ENCODE measurements around the gene NEURL2. TPM values are rescaled to one million over a fixed set of nuclear protein-coding genes. Genes with fewer than 3 reads are reported as not detected.

Gene NEURL2
- total RNA-seq, 2 donors from 2014 or later, result 19.7 to 78.7 TPM

DNA sequence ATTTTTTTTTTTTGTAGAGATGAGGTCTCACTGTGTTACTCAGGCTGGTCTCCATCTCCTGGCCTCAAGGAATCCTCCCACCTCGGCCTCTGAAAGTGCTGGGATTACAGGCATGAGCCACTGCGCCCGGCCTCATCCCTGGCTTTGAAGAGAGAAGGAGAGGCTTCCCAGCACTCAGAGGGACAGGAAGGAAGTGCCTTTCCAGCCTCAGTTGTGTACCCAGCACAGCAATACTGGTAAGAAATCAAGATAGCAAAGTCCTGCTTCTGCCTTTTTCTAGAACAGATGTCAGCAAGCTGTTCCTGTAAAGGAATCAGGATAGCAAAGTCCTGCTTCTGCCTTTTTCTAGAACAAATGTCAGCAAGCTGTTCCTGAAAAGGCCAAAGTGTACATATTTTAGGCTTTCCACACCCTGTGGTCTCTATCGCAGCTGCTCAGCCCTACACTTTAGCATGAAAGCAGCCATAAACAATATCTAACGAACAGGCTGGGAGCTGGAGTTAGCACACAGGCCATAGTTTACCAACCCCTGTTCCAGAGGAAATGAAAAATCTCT is 27.3 kb upstream of the NEURL2 start:
- Histone ChIP-seq H3K27ac (peak overlapping the region in 1 of 2 donors; percentile 46), H3K4me3 (no peak overlapping the region), H3K36me3 (no peaks in the 10 kb centered on the region), H3K27me3 (replicated peaks; ENCODE audit: insufficient read depth) (no peaks in the 10 kb centered on the region), H3K9me3 (no peaks in the 10 kb centered on the region), H3K4me1 (ENCODE audit: control insufficient read depth in 1 of 2, low read depth in 2 of 2) (peaks cover 0 to 10% of the 10 kb centered on the region in 2 donors)
- DNase-seq (ENCODE audit: low spot score) (no peak), ATAC-seq (ENCODE audit: insufficient number of reproducible peaks, low FRiP score, low read depth) (no peak)
- TF ChIP-seq, protein P1, sequence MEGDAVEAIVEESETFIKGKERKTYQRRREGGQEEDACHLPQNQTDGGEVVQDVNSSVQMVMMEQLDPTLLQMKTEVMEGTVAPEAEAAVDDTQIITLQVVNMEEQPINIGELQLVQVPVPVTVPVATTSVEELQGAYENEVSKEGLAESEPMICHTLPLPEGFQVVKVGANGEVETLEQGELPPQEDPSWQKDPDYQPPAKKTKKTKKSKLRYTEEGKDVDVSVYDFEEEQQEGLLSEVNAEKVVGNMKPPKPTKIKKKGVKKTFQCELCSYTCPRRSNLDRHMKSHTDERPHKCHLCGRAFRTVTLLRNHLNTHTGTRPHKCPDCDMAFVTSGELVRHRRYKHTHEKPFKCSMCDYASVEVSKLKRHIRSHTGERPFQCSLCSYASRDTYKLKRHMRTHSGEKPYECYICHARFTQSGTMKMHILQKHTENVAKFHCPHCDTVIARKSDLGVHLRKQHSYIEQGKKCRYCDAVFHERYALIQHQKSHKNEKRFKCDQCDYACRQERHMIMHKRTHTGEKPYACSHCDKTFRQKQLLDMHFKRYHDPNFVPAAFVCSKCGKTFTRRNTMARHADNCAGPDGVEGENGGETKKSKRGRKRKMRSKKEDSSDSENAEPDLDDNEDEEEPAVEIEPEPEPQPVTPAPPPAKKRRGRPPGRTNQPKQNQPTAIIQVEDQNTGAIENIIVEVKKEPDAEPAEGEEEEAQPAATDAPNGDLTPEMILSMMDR (IDR thresholded peaks at IDR 0.05), result no peak

DNA sequence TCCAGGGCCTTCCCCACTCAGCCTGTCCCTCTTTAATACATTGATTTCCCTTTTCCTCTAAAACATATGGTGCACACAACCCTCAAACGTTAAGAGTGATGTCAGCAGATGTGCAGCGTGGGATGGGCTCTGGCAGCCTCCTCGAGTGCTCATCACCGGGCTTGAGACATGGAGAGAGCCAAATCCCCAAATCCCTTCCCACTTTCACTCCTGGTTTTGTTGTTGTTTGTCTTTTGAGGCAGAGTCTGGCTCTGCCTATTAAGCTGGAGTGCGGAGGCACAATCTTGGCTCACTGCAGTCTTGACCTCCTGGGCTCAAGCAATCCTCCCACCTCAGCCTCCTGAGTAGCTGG is 26.8 kb upstream of the NEURL2 start:
- TF ChIP-seq, protein P1 (IDR thresholded peaks at IDR 0.05), result no peak
- Histone ChIP-seq H3K9me3 (no peaks in the 10 kb centered on the region), H3K4me3 (no peak overlapping the region), H3K27me3 (replicated peaks; ENCODE audit: insufficient read depth) (no peaks in the 10 kb centered on the region), H3K27ac (peak overlapping the region in 1 of 2 donors; percentile 46), H3K36me3 (no peaks in the 10 kb centered on the region), H3K4me1 (ENCODE audit: control insufficient read depth in 1 of 2, low read depth in 2 of 2) (peaks cover 0 to 11% of the 10 kb centered on the region in 2 donors)
- DNase-seq (ENCODE audit: low spot score), result no peak
- ATAC-seq (ENCODE audit: insufficient number of reproducible peaks, low FRiP score, low read depth), result no peak

DNA sequence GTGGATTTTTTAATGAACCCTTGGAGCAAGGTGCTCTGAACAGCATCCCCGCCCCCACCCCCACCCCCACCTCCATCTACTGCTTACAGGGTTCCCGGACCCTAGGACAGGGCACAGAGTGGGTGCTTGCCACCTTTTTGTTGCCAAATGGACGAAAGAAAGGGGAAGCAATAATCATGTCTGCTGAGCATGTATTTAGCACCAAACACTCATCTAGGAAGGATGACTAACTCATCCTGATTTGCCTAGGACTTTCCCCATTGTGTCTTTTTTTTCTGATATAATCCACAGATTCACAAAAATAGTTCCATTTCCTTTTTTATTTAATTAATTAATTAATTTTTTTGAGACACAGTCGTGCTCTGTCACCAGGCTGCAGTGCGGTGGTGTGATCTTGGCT is 22.1 kb upstream of the NEURL2 start:
- DNase-seq (ENCODE audit: low spot score), result no peak
- Histone ChIP-seq H3K27ac (no peak overlapping the region), H3K4me1 (ENCODE audit: control insufficient read depth in 1 of 2, low read depth in 2 of 2) (peaks cover 6 to 23% of the 10 kb centered on the region in 2 donors), H3K27me3 (replicated peaks; ENCODE audit: insufficient read depth) (no peaks in the 10 kb centered on the region), H3K9me3 (no peaks in the 10 kb centered on the region), H3K4me3 (no peak overlapping the region), H3K36me3 (no peaks in the 10 kb centered on the region)
- ATAC-seq (ENCODE audit: insufficient number of reproducible peaks, low FRiP score, low read depth), result no peak
- TF ChIP-seq, protein P1 (IDR thresholded peaks at IDR 0.05), result no peak

DNA sequence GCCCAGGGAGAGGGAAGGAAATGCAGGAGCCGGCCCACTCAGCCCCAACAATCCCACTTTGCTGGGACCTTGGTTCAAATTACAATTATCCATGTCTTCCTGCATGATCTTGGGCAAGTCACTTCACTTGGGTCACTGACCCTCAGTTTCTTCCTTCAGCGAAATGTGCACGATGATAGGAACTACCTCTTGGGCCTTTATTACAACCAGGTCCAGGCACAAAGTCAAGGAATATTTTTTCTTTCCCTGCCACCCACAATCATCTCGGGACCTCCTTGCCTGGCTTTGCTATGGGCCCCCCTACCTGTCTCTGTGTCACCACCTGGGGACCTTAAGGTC is 21.3 kb upstream of the NEURL2 start:
- Histone ChIP-seq H3K9me3 (no peaks in the 10 kb centered on the region), H3K36me3 (no peaks in the 10 kb centered on the region), H3K27me3 (replicated peaks; ENCODE audit: insufficient read depth) (no peaks in the 10 kb centered on the region), H3K4me1 (ENCODE audit: control insufficient read depth in 1 of 2, low read depth in 2 of 2) (peaks cover 6 to 23% of the 10 kb centered on the region in 2 donors), H3K4me3 (peak overlapping the region; percentile 81), H3K27ac (peak overlapping the region in 1 of 2 donors; percentile 71)
- no peak for ATAC-seq (ENCODE audit: insufficient number of reproducible peaks, low FRiP score, low read depth)
- DNase-seq (ENCODE audit: low spot score), result no peak
- TF ChIP-seq, protein P1 (IDR thresholded peaks at IDR 0.05), result no peak

DNA sequence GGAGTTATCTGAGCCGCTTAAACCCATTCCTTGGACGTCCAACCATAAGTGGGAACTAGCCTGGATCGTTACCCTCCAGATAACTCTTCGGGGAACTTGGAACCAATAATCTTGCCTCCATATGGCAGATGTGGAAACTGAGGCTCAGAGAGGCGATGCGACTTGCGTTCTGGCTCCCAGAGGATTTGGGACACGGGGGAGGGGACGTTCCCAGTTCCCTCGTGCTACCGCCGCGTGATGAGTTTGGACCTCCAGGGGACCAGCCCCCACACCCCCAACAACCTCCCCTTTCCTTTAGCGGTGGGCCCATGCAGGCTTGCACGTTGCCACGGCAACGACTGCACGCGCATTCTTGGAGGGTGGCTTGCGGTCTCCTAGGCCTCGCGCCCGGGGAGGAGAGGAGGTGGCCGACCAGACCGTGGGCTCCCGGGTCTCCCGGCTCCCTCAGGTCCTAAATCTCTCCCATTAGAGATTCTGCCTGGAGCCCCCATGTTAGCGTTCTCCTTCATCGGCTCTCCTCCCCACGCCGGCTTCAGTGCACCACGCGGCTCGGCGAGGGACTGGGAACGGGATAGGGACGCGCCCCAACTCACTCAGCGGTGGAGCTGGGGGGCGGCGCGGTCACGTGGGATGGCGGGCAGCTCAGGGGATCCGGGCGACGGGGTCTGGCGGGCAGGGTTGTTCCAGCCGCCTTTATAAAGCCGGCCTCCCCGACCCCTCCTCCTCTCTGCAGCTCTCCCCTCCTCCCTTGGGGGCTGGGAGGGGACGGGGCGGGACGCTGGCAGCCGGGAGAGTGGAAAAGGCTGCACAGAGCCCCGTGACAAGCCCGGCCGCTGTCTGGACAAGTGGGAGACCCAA is 20.7 kb upstream of the NEURL2 start, which contains the start of gene PLTP:
Gene PLTP, minus strand, starts transcription at position 670 of the 858 bp plus-strand sequence. CDS start 703 bp downstream, outside the sequence.
- DNase-seq (ENCODE audit: low spot score), result no peak
- peak; percentile 2 for ATAC-seq (ENCODE audit: insufficient number of reproducible peaks, low FRiP score, low read depth)
- peaks cover 6 to 23% of the 10 kb centered on the region in 2 donors for H3K4me1 ChIP-seq (ENCODE audit: control insufficient read depth in 1 of 2, low read depth in 2 of 2)
- H3K4me3 ChIP-seq, result peak within 1 kb of the TSS; percentile 81
- H3K36me3 ChIP-seq, result no peaks in the 10 kb centered on the region
- TF ChIP-seq, protein P1 (IDR thresholded peaks at IDR 0.05), result no peak
- H3K9me3 ChIP-seq, result no peaks in the 10 kb centered on the region
- H3K27ac ChIP-seq, result peak within 1 kb of the TSS; percentile 55 to 71
- H3K27me3 ChIP-seq (replicated peaks; ENCODE audit: insufficient read depth), result no peaks in the 10 kb centered on the region

Data from thoracic aorta (tissue), 2 donors.